ENCODE measurements around the gene AGXT2.

DNA sequence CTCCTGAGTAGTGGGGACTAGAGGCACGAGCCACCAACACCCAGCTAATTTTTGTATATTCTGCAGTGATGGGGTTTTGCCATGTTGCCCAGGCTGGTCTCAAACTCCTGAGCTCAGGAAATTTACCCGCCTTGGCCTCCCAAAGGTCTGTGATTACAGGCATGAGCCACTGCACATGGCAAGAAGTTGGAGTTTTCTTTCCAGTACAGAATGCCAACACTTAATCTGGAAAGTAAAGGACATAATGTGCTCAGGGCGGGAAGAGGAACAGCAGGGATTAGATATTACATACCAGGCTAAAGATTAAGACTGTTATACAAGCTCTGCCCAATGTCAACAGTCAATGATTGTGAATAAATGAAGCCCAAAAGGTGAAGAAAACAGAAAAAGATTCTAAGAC, 47.2 kb upstream of the AGXT2 start:
- TF ChIP-seq POLR2A (IDR thresholded peaks at IDR 0.05): no peak
- TF ChIP-seq, protein P1, sequence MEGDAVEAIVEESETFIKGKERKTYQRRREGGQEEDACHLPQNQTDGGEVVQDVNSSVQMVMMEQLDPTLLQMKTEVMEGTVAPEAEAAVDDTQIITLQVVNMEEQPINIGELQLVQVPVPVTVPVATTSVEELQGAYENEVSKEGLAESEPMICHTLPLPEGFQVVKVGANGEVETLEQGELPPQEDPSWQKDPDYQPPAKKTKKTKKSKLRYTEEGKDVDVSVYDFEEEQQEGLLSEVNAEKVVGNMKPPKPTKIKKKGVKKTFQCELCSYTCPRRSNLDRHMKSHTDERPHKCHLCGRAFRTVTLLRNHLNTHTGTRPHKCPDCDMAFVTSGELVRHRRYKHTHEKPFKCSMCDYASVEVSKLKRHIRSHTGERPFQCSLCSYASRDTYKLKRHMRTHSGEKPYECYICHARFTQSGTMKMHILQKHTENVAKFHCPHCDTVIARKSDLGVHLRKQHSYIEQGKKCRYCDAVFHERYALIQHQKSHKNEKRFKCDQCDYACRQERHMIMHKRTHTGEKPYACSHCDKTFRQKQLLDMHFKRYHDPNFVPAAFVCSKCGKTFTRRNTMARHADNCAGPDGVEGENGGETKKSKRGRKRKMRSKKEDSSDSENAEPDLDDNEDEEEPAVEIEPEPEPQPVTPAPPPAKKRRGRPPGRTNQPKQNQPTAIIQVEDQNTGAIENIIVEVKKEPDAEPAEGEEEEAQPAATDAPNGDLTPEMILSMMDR (IDR thresholded peaks at IDR 0.05): no peak
